Astrocyte of the spinal cord (primary cell): Measurements from ENCODE around the gene PNKD.

ENCODE experiments used
- DNase-seq: peaks from one replicate; pipeline ENCODE4 v3.0.0; 2011; ENCODE audit warnings: low read depth, low spot score
- H3K4me3 ChIP-seq: 2 replicates; pipeline ENCODE4 v1.5.1; 2011; ENCODE audit warnings: low read depth, mild to moderate bottlenecking, low read length, moderate library complexity
- CTCF ChIP-seq: IDR thresholded peaks from 2 replicates; pipeline ENCODE4 v1.5.1; 2012; ENCODE audit warnings: low read depth, mild to moderate bottlenecking, low read length, inconsistent platforms
- in situ Hi-C: cut with HindIII; loops from 2 replicates; pipeline ENCODE4 v1.10.0; 2017; ENCODE audit warnings: low sequenced_read_pairs

Gene PNKD

GRCh38 chr2:218317303-218317630, 46.9 kb downstream of the PNKD start:
- no peak overlapping the region for H3K4me3 ChIP-seq
- DNase-seq = no peak
- TF ChIP-seq CTCF = no peak
- in situ Hi-C loops = no loop called here

- TF ChIP-seq CTCF = no peak
- no peak overlapping the region for H3K4me3 ChIP-seq
- in situ Hi-C loops = no loop called here
- DNase-seq = no peak
These were observed 47.5 kb downstream of the PNKD start for GRCh38 chr2:218317835-218318234.

- in situ Hi-C loops = no loop called here
- H3K4me3 ChIP-seq = no peak overlapping the region
- DNase-seq = no peak
- no peak for TF ChIP-seq CTCF
These were observed 47.9 kb downstream of the PNKD start for GRCh38 chr2:218318241-218318640.

- H3K4me3 ChIP-seq = no peak overlapping the region
- no peak for TF ChIP-seq CTCF
- DNase-seq = no peak
- in situ Hi-C loops = no loop called here
These were observed 49.6 kb downstream of the PNKD start for GRCh38 chr2:218319813-218320365.

GRCh38 chr2:218320704-218321336, 50.5 kb downstream of the PNKD start:
- in situ Hi-C loops = no loop called here
- no peak for TF ChIP-seq CTCF
- no peak for DNase-seq
- H3K4me3 ChIP-seq = no peak overlapping the region

- peak; percentile 66 for DNase-seq
- peak overlapping the region; percentile 54 for H3K4me3 ChIP-seq
- in situ Hi-C loops = no loop called here
- TF ChIP-seq CTCF = no peak
These were observed 52.6 kb downstream of the PNKD start for GRCh38 chr2:218322768-218323525.
